SU-DHL-6 (cell line): ENCODE measurements around the gene CDYL2.

Source experiments
- H2AFZ ChIP-seq: fragments of 200-600 bp; sonication (generic); 2 replicates; pipeline ENCODE4 v1.6.1; 2014; ENCODE audit warnings: low read depth, mild to moderate bottlenecking, moderate library complexity, mixed read lengths, antibody characterized with exemption, low read length; ENCODE audit not compliant: severe bottlenecking
- H3F3A ChIP-seq: fragments of 200-600 bp; shearing (Covaris generic); 2 replicates; pipeline ENCODE4 v1.6.0; 2016; ENCODE audit warnings: antibody characterized with exemption, mild to moderate bottlenecking; ENCODE audit not compliant: insufficient read depth
- H3K27ac ChIP-seq: fragments of 200-600 bp; sonication (generic); 2 replicates; pipeline ENCODE4 v1.5.1; 2016; ENCODE audit warnings: low read depth, mild to moderate bottlenecking, low read length, moderate library complexity, mixed read lengths
- H3K27me3 ChIP-seq: fragments of 200-600 bp; sonication (generic), shearing (Covaris generic); 2 replicates; pipeline ENCODE4 v1.6.0; 2014; ENCODE audit warnings: mild to moderate bottlenecking, low read length
- H3K36me3 ChIP-seq: fragments of 200-600 bp; sonication (generic); 2 replicates; pipeline ENCODE4 v1.6.1; 2014; ENCODE audit warnings: mild to moderate bottlenecking, low read length, mixed read lengths
- H3K4me2 ChIP-seq: fragments of 300-600, 200-600 bp; shearing (Covaris generic), sonication (generic); 2 replicates; pipeline ENCODE4 v1.6.0; 2014; ENCODE audit warnings: low read length, low read depth, mild to moderate bottlenecking; ENCODE audit not compliant: poor library complexity, severe bottlenecking
- H3K4me3 ChIP-seq: fragments of 200-600 bp; sonication (generic); 2 replicates; pipeline ENCODE4 v1.5.1; 2014; ENCODE audit warnings: antibody characterized with exemption, low read length, mild to moderate bottlenecking, mixed read lengths; ENCODE audit not compliant: insufficient read depth, poor library complexity, severe bottlenecking
- H3K79me2 ChIP-seq: fragments of 200-600 bp; sonication (generic); 2 replicates; pipeline ENCODE4 v1.6.1; 2014; ENCODE audit warnings: mild to moderate bottlenecking, low read length, moderate library complexity; ENCODE audit not compliant: insufficient read depth
- H3K9ac ChIP-seq: fragments of 200-600 bp; sonication (generic); 2 replicates; pipeline ENCODE4 v1.7.0; 2014; ENCODE audit warnings: mild to moderate bottlenecking, low read length
- H3K9me2 ChIP-seq: fragments of 200-600 bp; sonication (generic); replicated peaks from 2 replicates; pipeline ENCODE4 v1.6.1; 2014; ENCODE audit warnings: low read length; ENCODE audit not compliant: insufficient read depth
- H3K9me3 ChIP-seq: fragments of 200-600 bp; sonication (generic); 2 replicates; pipeline ENCODE4 v1.6.1; 2014; ENCODE audit warnings: low read length, mixed read lengths; ENCODE audit not compliant: insufficient read depth
- H4K20me1 ChIP-seq: fragments of 200-600 bp; sonication (generic); 2 replicates; pipeline ENCODE4 v1.6.1; 2014; ENCODE audit warnings: low read depth, mild to moderate bottlenecking, antibody characterized with exemption, low read length, moderate library complexity, mixed read lengths
- EZH2phosphoT487 ChIP-seq: fragments of 200-600 bp; sonication (generic), shearing (Covaris generic); conservative IDR thresholded peaks from 2 replicates; pipeline ENCODE4 v1.6.1; 2018; ENCODE audit warnings: mild to moderate bottlenecking, antibody characterized with exemption, low read length, moderate library complexity, mixed read lengths
- TF ChIP-seq, protein P1 (sequence below): fragments of 200-600 bp; sonication (generic); IDR thresholded peaks from one replicate; pipeline ENCODE4 v1.5.1; 2017; ENCODE audit warnings: antibody characterized with exemption, mild to moderate bottlenecking, low read length, moderate library complexity; ENCODE audit not compliant: insufficient read depth, poor library complexity, severe bottlenecking

CDYL2 gene

DNA sequence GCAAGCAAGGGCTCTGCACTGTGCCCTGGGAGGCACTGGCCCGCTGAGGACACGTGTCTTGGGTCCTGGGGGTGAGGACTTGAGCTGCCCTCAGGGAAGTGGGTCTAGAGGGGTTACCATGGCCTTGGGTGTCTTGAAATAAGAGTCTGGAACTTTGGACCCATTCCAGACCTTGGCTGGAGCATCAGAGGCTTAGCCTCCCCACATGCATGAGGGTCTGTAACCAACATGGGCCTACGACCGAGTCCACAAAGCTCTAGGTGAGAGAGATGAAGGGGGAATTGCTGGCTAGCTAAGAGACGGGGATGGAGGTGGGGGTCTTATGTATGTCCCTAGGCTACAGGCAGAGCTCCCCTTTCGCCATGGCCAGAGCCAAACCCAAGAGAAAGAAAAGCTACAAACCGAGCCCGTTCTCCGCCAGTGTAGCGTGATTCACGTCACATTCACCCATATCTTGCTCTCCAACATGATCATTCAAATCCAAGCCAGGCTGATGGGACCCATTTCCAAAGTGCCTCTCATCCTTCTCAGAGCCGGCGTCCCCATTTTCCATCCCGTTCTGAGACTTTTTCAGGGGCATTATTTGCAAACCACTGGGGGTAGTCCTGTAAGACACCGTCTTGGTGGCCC lies 120.1 kb downstream of the CDYL2 start:
- TF ChIP-seq, protein P1, sequence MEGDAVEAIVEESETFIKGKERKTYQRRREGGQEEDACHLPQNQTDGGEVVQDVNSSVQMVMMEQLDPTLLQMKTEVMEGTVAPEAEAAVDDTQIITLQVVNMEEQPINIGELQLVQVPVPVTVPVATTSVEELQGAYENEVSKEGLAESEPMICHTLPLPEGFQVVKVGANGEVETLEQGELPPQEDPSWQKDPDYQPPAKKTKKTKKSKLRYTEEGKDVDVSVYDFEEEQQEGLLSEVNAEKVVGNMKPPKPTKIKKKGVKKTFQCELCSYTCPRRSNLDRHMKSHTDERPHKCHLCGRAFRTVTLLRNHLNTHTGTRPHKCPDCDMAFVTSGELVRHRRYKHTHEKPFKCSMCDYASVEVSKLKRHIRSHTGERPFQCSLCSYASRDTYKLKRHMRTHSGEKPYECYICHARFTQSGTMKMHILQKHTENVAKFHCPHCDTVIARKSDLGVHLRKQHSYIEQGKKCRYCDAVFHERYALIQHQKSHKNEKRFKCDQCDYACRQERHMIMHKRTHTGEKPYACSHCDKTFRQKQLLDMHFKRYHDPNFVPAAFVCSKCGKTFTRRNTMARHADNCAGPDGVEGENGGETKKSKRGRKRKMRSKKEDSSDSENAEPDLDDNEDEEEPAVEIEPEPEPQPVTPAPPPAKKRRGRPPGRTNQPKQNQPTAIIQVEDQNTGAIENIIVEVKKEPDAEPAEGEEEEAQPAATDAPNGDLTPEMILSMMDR = no peak
- TF ChIP-seq EZH2phosphoT487 = no peak
- Histone ChIP-seq H3K4me2 (no peak overlapping the region), H3F3A (no peaks in the 10 kb centered on the region)

DNA sequence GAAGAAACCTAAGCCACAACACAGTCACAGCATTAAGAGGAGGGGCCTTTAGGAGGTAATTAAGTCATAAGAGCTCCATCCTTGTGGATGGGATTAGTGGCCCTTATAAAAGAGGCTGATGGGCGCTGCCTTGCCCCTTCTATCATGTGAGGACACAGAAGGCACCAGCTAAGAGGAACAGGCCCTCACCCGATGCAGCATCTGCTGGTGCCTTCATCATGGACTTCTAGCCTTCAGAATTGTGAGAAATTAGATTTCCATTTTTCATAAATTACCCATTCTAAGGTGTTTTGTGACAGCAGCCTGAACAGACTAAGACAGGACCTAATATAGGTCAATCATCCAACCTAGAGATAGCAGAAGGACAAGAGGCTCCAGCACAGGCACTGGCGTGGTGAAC lies 120.8 kb downstream of the CDYL2 start:
- H3K4me2 ChIP-seq = no peak overlapping the region
- no peaks in the 10 kb centered on the region for H4K20me1 ChIP-seq
- no peak overlapping the region for H3K4me3 ChIP-seq
- no peaks in the 10 kb centered on the region for H3K27me3 ChIP-seq
- no peaks in the 10 kb centered on the region for H3K36me3 ChIP-seq
- no peak overlapping the region for H3K9ac ChIP-seq
- no peak overlapping the region for H3K27ac ChIP-seq
- H3K9me3 ChIP-seq = no peaks in the 10 kb centered on the region
- no peaks in the 10 kb centered on the region for H3K79me2 ChIP-seq
- no peaks in the 10 kb centered on the region for H3K9me2 ChIP-seq
- TF ChIP-seq, protein P1 = no peak
- no peak for TF ChIP-seq EZH2phosphoT487
- H2AFZ ChIP-seq = no peak overlapping the region
- no peaks in the 10 kb centered on the region for H3F3A ChIP-seq

More for the DNA sequence above, 120.1 kb downstream of the CDYL2 start:
- no peaks in the 10 kb centered on the region for H3K79me2 ChIP-seq
- H3K36me3 ChIP-seq = no peaks in the 10 kb centered on the region
- no peak overlapping the region for H3K9ac ChIP-seq
- no peaks in the 10 kb centered on the region for H3K9me3 ChIP-seq
- H3K4me3 ChIP-seq = no peak overlapping the region
- H3K27me3 ChIP-seq = no peaks in the 10 kb centered on the region
- H4K20me1 ChIP-seq = no peaks in the 10 kb centered on the region
- no peak overlapping the region for H2AFZ ChIP-seq
- H3K27ac ChIP-seq = no peak overlapping the region
- no peaks in the 10 kb centered on the region for H3K9me2 ChIP-seq

- Histone ChIP-seq H3K9ac (no peak overlapping the region), H3K4me2 (no peak overlapping the region), H3F3A (no peaks in the 10 kb centered on the region), H3K27me3 (no peaks in the 10 kb centered on the region), H3K4me3 (no peak overlapping the region), H3K9me2 (no peaks in the 10 kb centered on the region), H3K79me2 (no peaks in the 10 kb centered on the region), H3K27ac (no peak overlapping the region), H3K9me3 (no peaks in the 10 kb centered on the region), H3K36me3 (no peaks in the 10 kb centered on the region), H4K20me1 (no peaks in the 10 kb centered on the region), H2AFZ (no peak overlapping the region)
- TF ChIP-seq, protein P1 = no peak
- TF ChIP-seq EZH2phosphoT487 = no peak
Observed at GRCh38 chr16:80682421-80683070, 121.9 kb downstream of the CDYL2 start.
